Astrocyte (in vitro differentiated cells and primary cell): ENCODE measurements around the gene KLHL10.

ENCODE experiments used
- EZH2 ChIP-seq: IDR thresholded peaks from 2 replicates; pipeline ENCODE4 v1.6.1; 2012; ENCODE audit warnings: mild to moderate bottlenecking, low read length, inconsistent platforms; ENCODE audit not compliant: insufficient read depth
- TF ChIP-seq, protein P1 (sequence below): IDR thresholded peaks from 2 replicates; pipeline ENCODE4 v1.5.1; 2011; ENCODE audit warnings: low read depth, mild to moderate bottlenecking, inconsistent platforms, low read length, moderate library complexity; ENCODE audit not compliant: insufficient read depth

DNA sequence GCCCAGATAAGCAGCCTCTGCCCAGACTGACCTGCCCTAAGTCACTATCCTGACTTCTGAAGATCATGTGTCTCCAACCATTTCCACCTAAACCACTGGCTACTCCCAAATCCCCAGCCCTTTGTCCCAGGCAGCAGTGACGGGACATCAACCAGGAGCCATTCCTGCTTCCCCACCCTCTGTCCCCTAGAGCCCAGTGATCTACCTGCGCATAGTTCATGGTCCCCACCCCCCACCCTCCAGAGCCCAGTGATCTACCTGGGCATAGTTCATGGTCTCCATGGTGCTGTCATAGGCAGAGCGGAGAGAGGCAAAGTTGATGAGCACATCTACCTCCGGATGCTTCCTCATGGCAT is 54.4 kb downstream of the KLHL10 start:
- TF ChIP-seq, protein P1, sequence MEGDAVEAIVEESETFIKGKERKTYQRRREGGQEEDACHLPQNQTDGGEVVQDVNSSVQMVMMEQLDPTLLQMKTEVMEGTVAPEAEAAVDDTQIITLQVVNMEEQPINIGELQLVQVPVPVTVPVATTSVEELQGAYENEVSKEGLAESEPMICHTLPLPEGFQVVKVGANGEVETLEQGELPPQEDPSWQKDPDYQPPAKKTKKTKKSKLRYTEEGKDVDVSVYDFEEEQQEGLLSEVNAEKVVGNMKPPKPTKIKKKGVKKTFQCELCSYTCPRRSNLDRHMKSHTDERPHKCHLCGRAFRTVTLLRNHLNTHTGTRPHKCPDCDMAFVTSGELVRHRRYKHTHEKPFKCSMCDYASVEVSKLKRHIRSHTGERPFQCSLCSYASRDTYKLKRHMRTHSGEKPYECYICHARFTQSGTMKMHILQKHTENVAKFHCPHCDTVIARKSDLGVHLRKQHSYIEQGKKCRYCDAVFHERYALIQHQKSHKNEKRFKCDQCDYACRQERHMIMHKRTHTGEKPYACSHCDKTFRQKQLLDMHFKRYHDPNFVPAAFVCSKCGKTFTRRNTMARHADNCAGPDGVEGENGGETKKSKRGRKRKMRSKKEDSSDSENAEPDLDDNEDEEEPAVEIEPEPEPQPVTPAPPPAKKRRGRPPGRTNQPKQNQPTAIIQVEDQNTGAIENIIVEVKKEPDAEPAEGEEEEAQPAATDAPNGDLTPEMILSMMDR, result no peak
- no peak for TF ChIP-seq EZH2
